Sigmoid colon (tissue), 7 donors: ENCODE data around the gene MAP3K6. TPM values are rescaled to one million over a fixed set of nuclear protein-coding genes. Genes with fewer than 3 reads are reported as not detected.

ENCODE experiments used
- DNase-seq: peaks from one replicate; pipeline ENCODE4 v3.0.0-alpha.2; 2019
- H3K27ac ChIP-seq, 4 donors: fragments of 200-600 bp; sonication (generic); one replicate each; pipeline ENCODE4 v1.5.1; 2016 to 2019; ENCODE audit warnings: mild to moderate bottlenecking in 1 of 4
- H3K27me3 ChIP-seq, 3 donors: fragments of 200-600 bp; sonication (generic); one replicate each; pipeline ENCODE4 v1.5.1; 2019; ENCODE audit warnings: mild to moderate bottlenecking in 1 of 3
- H3K36me3 ChIP-seq, 4 donors: fragments of 200-600 bp; sonication (generic); one replicate each; pipeline ENCODE4 v1.5.1; 2016 to 2019
- H3K4me1 ChIP-seq, 4 donors: fragments of 200-600 bp; sonication (generic); one replicate each; pipeline ENCODE4 v1.5.1; 2017 to 2019
- H3K4me3 ChIP-seq, 4 donors: fragments of 200-600 bp; sonication (generic); one replicate each; pipeline ENCODE4 v1.5.1; 2017 to 2019; ENCODE audit warnings: mild to moderate bottlenecking in 2 of 4, moderate library complexity in 1 of 4
- H3K9me3 ChIP-seq, 4 donors: fragments of 200-600 bp in 3 of 4; sonication (generic) in 3 of 4; one replicate each; pipeline versions ENCODE4 v1.5.1 to v1.6.1; 2013 to 2019
- CTCF ChIP-seq, 4 experiments: fragments of 450-650 bp in 3 of 4; fragments of 200-600 bp in 1 of 4; IDR thresholded peaks; one replicate each; pipeline ENCODE4 v1.5.1; 2016 to 2019; ENCODE audit warnings: antibody characterized with exemption in 4 of 4, mild to moderate bottlenecking in 3 of 4, moderate library complexity in 2 of 4
- EP300 ChIP-seq, 4 donors: sonication (generic); formaldehyde crosslinking; IDR thresholded peaks; one replicate each; pipeline ENCODE4 v1.6.1; 2017; ENCODE audit warnings: antibody characterized with exemption in 4 of 4
- POLR2A ChIP-seq, 2 donors: fragments of 450-650 bp; IDR thresholded peaks; one replicate each; pipeline ENCODE4 v1.6.1; 2016; ENCODE audit warnings: antibody characterized with exemption in 2 of 2, mild to moderate bottlenecking in 2 of 2, moderate library complexity in 2 of 2
- POLR2AphosphoS5 ChIP-seq, 4 donors: sonication (generic); formaldehyde crosslinking; IDR thresholded peaks; one replicate each; pipeline ENCODE4 v1.6.1; 2017; ENCODE audit warnings: antibody characterized with exemption in 4 of 4
- WGBS, 2 donors: extraction: QIAGEN DNeasy Blood & Tissue Kit; methylation state at CpG; one replicate each; pipeline ENCODE4 v1.1.7; 2013; 5-methylcytosine and 5-hydroxymethylcytosine counted together
- intact Hi-C: fragments of 100-400 bp; cut with DNase I; formaldehyde crosslinking; loops from one replicate; pipeline ENCODE4 v1.15.1; 2023
- polyA plus RNA-seq, 3 donors: library from polyadenylated mRNA; stranded (reverse); fragments of 200-250 nt; gene quantifications; one replicate each; pipeline ENCODE4 v1.2.3, GENCODE V29; 2013
- total RNA-seq, 4 donors: library from RNA; depleted of rRNA; stranded (reverse); fragments of >200 nt; gene quantifications; one replicate each; pipeline ENCODE4 v1.1.0, GENCODE V29; 2016
- donor health status: healthy with polysubstance abuse.
- donor health status: Bipolar disorder and iron deficiency.
- donor health status: healthy.

Gene MAP3K6
- total and polyA plus RNA-seq, 7 donors = 3.7 to 50.4 (median 21.2) TPM

DNA sequence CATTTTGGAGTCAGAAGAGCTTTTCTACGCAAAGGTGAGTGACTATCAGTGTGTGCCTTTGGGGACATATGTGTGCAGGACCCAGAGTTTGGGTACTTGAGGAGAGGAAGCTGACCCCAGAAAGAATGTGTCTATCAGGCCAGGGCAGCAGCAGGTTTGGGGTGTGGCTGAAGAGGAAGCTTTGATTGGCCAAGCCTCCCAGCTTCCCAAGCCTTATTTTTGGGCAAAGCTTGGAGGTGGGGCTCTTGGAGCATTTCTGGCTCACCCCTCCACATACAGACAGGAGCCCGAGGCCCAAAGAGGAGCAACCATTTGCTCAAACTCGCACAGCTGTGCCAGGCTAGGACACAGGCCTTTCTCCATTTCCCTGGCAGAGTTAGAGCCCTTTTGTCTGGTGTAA, 30.3 kb upstream of the MAP3K6 start:
- Histone ChIP-seq H3K27me3 (no peaks in the 10 kb centered on the region), H3K4me3 (no peak overlapping the region), H3K27ac (no peak overlapping the region), H3K4me1 (peaks cover 0 to 49% (median 29%) of the 10 kb centered on the region in 4 donors), H3K9me3 (no peaks in the 10 kb centered on the region), H3K36me3 (no peaks in the 10 kb centered on the region)
- TF ChIP-seq POLR2AphosphoS5 (IDR thresholded peaks at IDR 0.05) (no peak), EP300 (IDR thresholded peaks at IDR 0.05) (no peak), CTCF (IDR thresholded peaks at IDR 0.05) (no peak), POLR2A (IDR thresholded peaks at IDR 0.05) (no peak)
- no peak for DNase-seq
- intact Hi-C loops = loop anchor here (10.0 kb wide), 2 partner anchors 62 to 402 kb away; partner anchors contain the start of gene TRNP1
- WGBS, 2 donors = 75 to 83% methylated on average over 3 of the region's 3 CpGs

DNA sequence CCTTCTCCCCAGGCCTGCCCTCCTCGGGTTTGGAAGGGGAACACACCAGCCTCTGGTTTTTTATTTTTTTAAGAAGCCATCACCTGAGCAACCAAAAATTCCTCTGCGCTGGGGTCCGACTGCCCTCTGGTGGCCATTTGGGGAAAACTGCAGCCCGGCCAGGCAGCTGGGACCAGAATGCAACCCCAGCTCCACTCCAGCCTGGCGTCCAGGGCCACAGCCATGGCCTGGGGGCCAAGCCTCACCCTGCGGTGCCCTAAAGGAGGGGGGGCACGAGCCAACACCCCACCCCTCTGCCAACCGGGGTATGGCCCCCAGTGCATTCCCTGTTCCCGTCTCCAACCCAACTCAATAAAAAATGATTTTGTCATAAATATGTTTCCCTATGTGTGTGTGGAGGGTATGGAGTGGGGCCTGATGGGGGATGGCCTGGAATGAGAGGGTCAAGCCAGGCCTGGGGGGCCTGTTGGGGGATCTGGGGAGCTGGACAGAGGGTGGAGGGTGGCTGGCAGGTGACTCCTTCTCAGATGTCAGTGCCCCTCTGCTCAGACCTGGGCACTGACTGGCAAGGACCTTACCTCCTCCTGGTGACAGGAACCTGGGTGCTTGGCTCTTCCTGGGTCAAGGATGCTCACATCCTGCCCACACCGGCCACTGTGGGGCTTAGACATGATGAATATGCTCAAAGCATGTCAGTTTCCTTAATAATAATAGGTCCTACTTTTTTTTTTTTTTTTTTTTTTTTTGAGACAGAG, 28.9 kb upstream of the MAP3K6 start:
- peak; percentile 87 for DNase-seq
- no peaks in the 10 kb centered on the region for H3K9me3 ChIP-seq
- intact Hi-C loops = loop anchor here (10.0 kb wide), 2 partner anchors 61 to 401 kb away; partner anchors contain the start of gene TRNP1
- no peaks in the 10 kb centered on the region for H3K36me3 ChIP-seq
- TF ChIP-seq CTCF (IDR thresholded peaks at IDR 0.05) = peak; percentile 80 to 95 (median 90)
- no peak for TF ChIP-seq EP300 (IDR thresholded peaks at IDR 0.05)
- no peak for TF ChIP-seq POLR2AphosphoS5 (IDR thresholded peaks at IDR 0.05)
- no peak for TF ChIP-seq POLR2A (IDR thresholded peaks at IDR 0.05)
- WGBS, 2 donors = 5 to 9% methylated on average over 10 of the region's 10 CpGs
- no peaks in the 10 kb centered on the region for H3K27me3 ChIP-seq
- no peak overlapping the region for H3K4me3 ChIP-seq
- H3K4me1 ChIP-seq = peaks cover 0 to 50% (median 31%) of the 10 kb centered on the region in 4 donors
- H3K27ac ChIP-seq = no peak overlapping the region

DNA sequence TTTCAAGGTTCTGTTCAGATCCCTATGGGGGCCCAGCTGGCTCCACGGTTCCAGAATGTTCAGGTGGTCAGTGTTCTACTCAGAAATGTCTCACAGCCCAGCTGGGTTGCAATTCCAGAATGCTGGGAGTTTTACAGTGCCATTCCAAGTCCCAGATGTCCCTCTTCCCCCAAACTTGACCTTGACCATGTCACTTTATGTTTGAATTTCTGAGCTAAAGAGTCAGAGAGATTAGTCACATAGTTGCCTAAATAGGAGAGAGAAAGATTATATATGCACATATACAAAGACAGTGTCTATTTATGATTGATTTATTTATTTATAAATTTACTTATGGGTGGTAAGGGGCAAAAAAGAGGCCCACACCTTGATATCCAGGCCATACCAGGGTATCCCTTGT, 28.2 kb upstream of the MAP3K6 start:
- Histone ChIP-seq H3K36me3 (no peaks in the 10 kb centered on the region), H3K27ac (no peak overlapping the region), H3K4me1 (peaks cover 0 to 45% (median 29%) of the 10 kb centered on the region in 4 donors), H3K9me3 (no peaks in the 10 kb centered on the region), H3K27me3 (no peaks in the 10 kb centered on the region), H3K4me3 (no peak overlapping the region)
- 69 to 77% methylated on average over 1 of the region's 1 CpG for WGBS, 2 donors
- TF ChIP-seq EP300 (IDR thresholded peaks at IDR 0.05) (no peak), CTCF (IDR thresholded peaks at IDR 0.05) (no peak), POLR2AphosphoS5 (IDR thresholded peaks at IDR 0.05) (no peak), POLR2A (IDR thresholded peaks at IDR 0.05) (no peak)
- intact Hi-C loops = loop anchor here (5.0 to 10.0 kb wide), 3 partner anchors 60 to 400 kb away; partner anchors contain the start of gene TRNP1
- DNase-seq = no peak

GRCh38 chr1:27394282-27394658, 27.5 kb upstream of the MAP3K6 start:
- TF ChIP-seq EP300 (IDR thresholded peaks at IDR 0.05) = no peak
- TF ChIP-seq POLR2A (IDR thresholded peaks at IDR 0.05) = no peak
- TF ChIP-seq CTCF (IDR thresholded peaks at IDR 0.05) = no peak
- TF ChIP-seq POLR2AphosphoS5 (IDR thresholded peaks at IDR 0.05) = no peak
- 94 to 96% methylated on average over 9 of the region's 9 CpGs for WGBS, 2 donors
- Histone ChIP-seq H3K27ac (no peak overlapping the region), H3K36me3 (no peaks in the 10 kb centered on the region), H3K9me3 (no peaks in the 10 kb centered on the region), H3K27me3 (no peaks in the 10 kb centered on the region), H3K4me3 (no peak overlapping the region), H3K4me1 (peaks cover 0 to 38% (median 23%) of the 10 kb centered on the region in 4 donors)
- intact Hi-C loops = loop anchor here (5.0 to 10.0 kb wide), 3 partner anchors 59 to 399 kb away; partner anchors contain the start of gene TRNP1
- no peak for DNase-seq
